GM12892 (cell line): ENCODE data around the gene TRPM3.

Experiments
- POLR2A ChIP-seq: IDR thresholded peaks from 2 replicates; pipeline ENCODE4 v1.6.1; 2011; ENCODE audit warnings: low read depth, low read length, control low read depth
- POLR2AphosphoS5 ChIP-seq: IDR thresholded peaks from 2 replicates; pipeline ENCODE4 v1.6.1; 2011; ENCODE audit warnings: low read depth, low read length, control low read depth
- TAF1 ChIP-seq: IDR thresholded peaks from 2 replicates; pipeline ENCODE4 v1.6.1; 2011; ENCODE audit warnings: low read depth, mild to moderate bottlenecking, control low read depth, low read length, borderline replicate concordance

- TF ChIP-seq POLR2AphosphoS5, result no peak
- TF ChIP-seq POLR2A, result no peak
- no peak for TF ChIP-seq TAF1
These were observed 374.7 kb downstream of the TRPM3 start for GRCh38 chr9:70746760-70747159.
